Measurements from ENCODE around the gene PASK. TPM values are rescaled to one million over a fixed set of nuclear protein-coding genes. Genes with fewer than 3 reads are reported as not detected.

The PASK gene
- total and polyA plus RNA-seq, 7 experiments from 2014 or later = 15.0 to 160 (median 78.3) TPM

GRCh38 chr2:241068136-241068941 is 80.9 kb downstream of the PASK start:
- CTCF ChIA-PET = interaction anchor here (0.7 kb wide), 1 partner anchor 625 kb away, joined by 4 read pairs; no protein-coding TSS in a partner anchor
- no peak for ATAC-seq

DNA sequence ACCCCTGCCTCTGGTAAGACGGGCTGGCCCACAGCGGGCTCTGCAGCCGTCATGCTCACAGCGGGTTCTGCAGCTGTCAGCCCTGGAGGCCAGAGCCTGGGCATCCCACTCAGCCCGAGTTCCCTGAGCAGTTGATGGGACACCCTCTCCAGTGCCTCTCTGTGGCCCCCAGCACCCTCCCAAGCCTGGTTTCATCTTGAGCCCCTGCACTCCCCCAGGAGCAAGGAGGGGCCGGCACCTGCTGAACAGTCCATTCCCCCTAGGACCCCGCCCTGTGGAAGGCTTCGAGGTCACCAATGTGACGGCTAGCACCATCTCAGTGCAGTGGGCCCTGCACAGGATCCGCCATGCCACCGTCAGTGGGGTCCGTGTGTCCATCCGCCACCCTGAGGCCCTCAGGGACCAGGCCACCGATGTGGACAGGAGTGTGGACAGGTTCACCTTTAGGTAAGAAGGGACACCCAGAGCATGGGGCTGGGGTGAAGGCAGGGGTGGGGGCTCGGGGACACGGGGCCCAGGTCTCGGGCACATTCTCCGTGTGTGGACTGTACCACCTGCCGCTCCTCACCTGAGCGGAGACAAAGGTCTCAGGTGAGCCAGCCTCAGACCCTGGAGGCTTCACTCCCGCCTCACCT is 81.7 kb downstream of the PASK start:
- Histone ChIP-seq H3K36me3 (ENCODE audit: control insufficient read depth in 2 of 3, insufficient read depth in 3 of 3, low read length in 3 of 3) (no peaks in the 10 kb centered on the region), H3K27ac (ENCODE audit: low read depth, low read length) (no peak overlapping the region), H3K4me3 (ENCODE audit: low read length) (no peak overlapping the region), H3K9me3 (ENCODE audit: control insufficient read depth in 2 of 3, low read length in 3 of 3) (no peaks in the 10 kb centered on the region), H3K27me3 (ENCODE audit: control insufficient read depth in 2 of 2, insufficient read depth in 2 of 2, low read length in 2 of 2) (no peaks in the 10 kb centered on the region), H3K4me1 (ENCODE audit: control insufficient read depth in 2 of 2, insufficient read depth in 2 of 2, low read length in 2 of 2) (peaks cover 0 to 8% of the 10 kb centered on the region in 2 donors)
- H3K27ac Mint-ChIP-seq = no peak overlapping the region
- no peaks in the 10 kb centered on the region for H3K9me3 Mint-ChIP-seq
- ChIA-PET POLR2A (interaction anchor here (0.6 to 1.0 kb wide), 2 partner anchors 24 to 42 kb away, joined by 3 read pairs; no protein-coding TSS in a partner anchor), CTCF (interaction anchor here (0.7 kb wide), 1 partner anchor 625 kb away, joined by 4 read pairs; no protein-coding TSS in a partner anchor)
- no peaks in the 10 kb centered on the region for H3K27me3 Mint-ChIP-seq
- intact Hi-C loops (cut with micrococcal nuclease) = no loop called here
- ATAC-seq = no peak
- H3K36me3 Mint-ChIP-seq = no peaks in the 10 kb centered on the region
- H3K4me3 Mint-ChIP-seq = no peak overlapping the region
- H3K4me1 Mint-ChIP-seq = peaks cover 0 to 10% (median 0%) of the 10 kb centered on the region in 7 donors
- DNase-seq = no peak

More at GRCh38 chr2:241068136-241068941, 80.9 kb downstream of the PASK start:
- no peak overlapping the region for H3K27ac Mint-ChIP-seq
- DNase-seq = no peak
- peaks cover 0 to 2% (median 0%) of the 10 kb centered on the region in 3 experiments for H3K36me3 ChIP-seq (ENCODE audit: control insufficient read depth in 2 of 3, insufficient read depth in 3 of 3, low read length in 3 of 3)
- H3K4me3 Mint-ChIP-seq = no peak overlapping the region
- H3K27me3 ChIP-seq (ENCODE audit: control insufficient read depth in 2 of 2, insufficient read depth in 2 of 2, low read length in 2 of 2) = no peaks in the 10 kb centered on the region
- intact Hi-C loops (cut with micrococcal nuclease) = no loop called here
- H3K4me1 ChIP-seq (ENCODE audit: control insufficient read depth in 2 of 2, insufficient read depth in 2 of 2, low read length in 2 of 2) = peaks cover 0 to 5% of the 10 kb centered on the region in 2 donors
- H3K27me3 Mint-ChIP-seq = no peaks in the 10 kb centered on the region
- no peaks in the 10 kb centered on the region for H3K9me3 Mint-ChIP-seq
- POLR2A ChIA-PET = interaction anchor here (0.5 to 1.0 kb wide), 3 partner anchors 25 to 41 kb away, joined by 3 read pairs; no protein-coding TSS in a partner anchor
- H3K4me3 ChIP-seq (ENCODE audit: low read length) = no peak overlapping the region
- H3K27ac ChIP-seq (ENCODE audit: low read depth, low read length) = no peak overlapping the region
- H3K36me3 Mint-ChIP-seq = no peaks in the 10 kb centered on the region
- no peaks in the 10 kb centered on the region for H3K9me3 ChIP-seq (ENCODE audit: control insufficient read depth in 2 of 3, low read length in 3 of 3)
- peaks cover 0 to 5% (median 0%) of the 10 kb centered on the region in 7 donors for H3K4me1 Mint-ChIP-seq

- intact Hi-C loops (cut with micrococcal nuclease) = no loop called here
- POLR2A ChIA-PET = no interaction called here
- no peak overlapping the region for H3K4me3 ChIP-seq (ENCODE audit: low read length)
- Mint-ChIP-seq H3K27ac (no peak overlapping the region), H3K4me3 (no peak overlapping the region), H3K9me3 (no peaks in the 10 kb centered on the region), H3K4me1 (peaks cover 0 to 9% (median 0%) of the 10 kb centered on the region in 7 donors), H3K36me3 (no peaks in the 10 kb centered on the region), H3K27me3 (no peaks in the 10 kb centered on the region)
- H3K36me3 ChIP-seq (ENCODE audit: control insufficient read depth in 2 of 3, insufficient read depth in 3 of 3, low read length in 3 of 3) = no peaks in the 10 kb centered on the region
- no peak for DNase-seq
- H3K27ac ChIP-seq (ENCODE audit: low read depth, low read length) = no peak overlapping the region
- H3K4me1 ChIP-seq (ENCODE audit: control insufficient read depth in 2 of 2, insufficient read depth in 2 of 2, low read length in 2 of 2) = peaks cover 0 to 8% of the 10 kb centered on the region in 2 donors
- H3K27me3 ChIP-seq (ENCODE audit: control insufficient read depth in 2 of 2, insufficient read depth in 2 of 2, low read length in 2 of 2) = no peaks in the 10 kb centered on the region
- H3K9me3 ChIP-seq (ENCODE audit: control insufficient read depth in 2 of 3, low read length in 3 of 3) = no peaks in the 10 kb centered on the region
- ATAC-seq = no peak
- CTCF ChIA-PET = interaction anchor here (0.6 kb wide), 1 partner anchor 237 kb away, joined by 3 read pairs; no protein-coding TSS in a partner anchor
These were observed 82.4 kb downstream of the PASK start for GRCh38 chr2:241066893-241067341.

DNA sequence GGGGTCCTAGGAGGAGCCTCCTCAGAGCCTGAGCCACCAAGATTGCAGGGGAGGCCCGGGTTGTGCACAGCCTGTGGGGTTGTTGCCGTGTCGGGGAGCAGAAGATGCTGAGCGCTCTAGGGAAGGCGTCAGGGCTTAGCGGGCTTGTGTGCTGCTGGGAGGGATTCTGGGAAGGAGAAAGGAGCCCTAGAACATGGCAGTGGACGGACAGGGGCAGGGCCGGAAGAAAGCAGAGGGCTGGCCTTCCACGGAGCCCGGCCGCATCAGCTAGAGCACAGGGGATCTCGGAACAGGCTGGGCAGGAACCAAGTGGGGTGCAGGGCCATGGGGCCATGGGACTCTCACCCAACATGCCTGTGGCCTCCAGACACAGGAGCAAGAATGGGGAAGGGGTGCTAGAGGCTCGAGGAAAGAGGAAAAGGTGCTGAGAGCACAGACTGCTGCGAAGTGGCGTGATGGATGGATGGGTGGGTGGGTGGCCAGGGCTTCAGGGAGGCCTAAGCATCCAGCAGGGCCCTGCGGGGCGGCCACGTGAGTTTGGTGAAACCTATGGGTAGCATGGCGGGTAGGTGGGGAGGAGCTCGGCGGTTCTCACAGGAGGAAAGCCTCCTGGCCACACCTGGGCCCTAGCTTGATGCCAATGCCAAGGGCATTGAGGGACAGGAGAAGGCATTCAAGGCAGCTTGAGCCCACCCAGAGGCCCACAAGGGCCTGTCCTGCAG is 82.9 kb downstream of the PASK start:
- CTCF ChIA-PET = interaction anchor here (0.6 kb wide), 1 partner anchor 238 kb away, joined by 3 read pairs; no protein-coding TSS in a partner anchor
- H3K4me3 ChIP-seq (ENCODE audit: low read length) = no peak overlapping the region
- no peak overlapping the region for H3K4me3 Mint-ChIP-seq
- no peaks in the 10 kb centered on the region for H3K27me3 ChIP-seq (ENCODE audit: control insufficient read depth in 2 of 2, insufficient read depth in 2 of 2, low read length in 2 of 2)
- peaks cover 0 to 8% of the 10 kb centered on the region in 2 donors for H3K4me1 ChIP-seq (ENCODE audit: control insufficient read depth in 2 of 2, insufficient read depth in 2 of 2, low read length in 2 of 2)
- DNase-seq (no peak), ATAC-seq (no peak)
- H3K36me3 ChIP-seq (ENCODE audit: control insufficient read depth in 2 of 3, insufficient read depth in 3 of 3, low read length in 3 of 3) = no peaks in the 10 kb centered on the region
- H3K4me1 Mint-ChIP-seq = peaks cover 0 to 9% (median 0%) of the 10 kb centered on the region in 7 donors
- peak overlapping the region in 1 of 9 donors; percentile 9 for H3K27ac Mint-ChIP-seq
- no peaks in the 10 kb centered on the region for H3K9me3 Mint-ChIP-seq
- POLR2A ChIA-PET = no interaction called here
- no peaks in the 10 kb centered on the region for H3K9me3 ChIP-seq (ENCODE audit: control insufficient read depth in 2 of 3, low read length in 3 of 3)
- H3K27ac ChIP-seq (ENCODE audit: low read depth, low read length) = no peak overlapping the region
- intact Hi-C loops (cut with micrococcal nuclease) = no loop called here
- H3K36me3 Mint-ChIP-seq = no peaks in the 10 kb centered on the region
- H3K27me3 Mint-ChIP-seq = no peaks in the 10 kb centered on the region

DNA sequence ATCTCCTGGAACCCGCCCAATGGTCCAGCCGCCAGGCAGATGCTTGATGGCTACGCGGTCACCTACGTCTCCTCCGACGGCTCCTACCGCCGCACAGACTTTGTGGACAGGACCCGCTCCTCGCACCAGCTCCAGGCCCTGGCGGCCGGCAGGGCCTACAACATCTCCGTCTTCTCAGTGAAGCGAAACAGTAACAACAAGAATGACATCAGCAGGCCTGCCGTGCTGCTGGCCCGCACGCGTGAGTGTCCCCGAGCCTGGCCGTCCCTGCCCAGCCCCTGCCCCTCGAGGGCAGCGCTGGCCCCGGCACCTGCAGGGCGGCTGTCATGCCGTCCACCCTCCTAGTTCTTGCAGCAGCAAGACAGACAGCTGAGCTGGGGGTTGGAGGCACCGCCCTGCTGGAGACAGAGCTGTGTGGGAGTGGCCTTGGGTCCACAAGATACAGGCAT is 83.9 kb downstream of the PASK start:
- ATAC-seq = no peak
- H3K27me3 Mint-ChIP-seq = no peaks in the 10 kb centered on the region
- no peak overlapping the region for H3K27ac Mint-ChIP-seq
- intact Hi-C loops (cut with micrococcal nuclease) = no loop called here
- Histone ChIP-seq H3K4me3 (ENCODE audit: low read length) (no peak overlapping the region), H3K9me3 (ENCODE audit: control insufficient read depth in 2 of 3, low read length in 3 of 3) (no peaks in the 10 kb centered on the region), H3K36me3 (ENCODE audit: control insufficient read depth in 2 of 3, insufficient read depth in 3 of 3, low read length in 3 of 3) (no peaks in the 10 kb centered on the region), H3K27me3 (ENCODE audit: control insufficient read depth in 2 of 2, insufficient read depth in 2 of 2, low read length in 2 of 2) (no peaks in the 10 kb centered on the region), H3K4me1 (ENCODE audit: control insufficient read depth in 2 of 2, insufficient read depth in 2 of 2, low read length in 2 of 2) (peaks cover 0 to 8% of the 10 kb centered on the region in 2 donors), H3K27ac (ENCODE audit: low read depth, low read length) (no peak overlapping the region)
- H3K4me3 Mint-ChIP-seq = no peak overlapping the region
- ChIA-PET CTCF (no interaction called here), POLR2A (no interaction called here)
- peaks cover 0 to 9% (median 0%) of the 10 kb centered on the region in 7 donors for H3K4me1 Mint-ChIP-seq
- no peaks in the 10 kb centered on the region for H3K9me3 Mint-ChIP-seq
- H3K36me3 Mint-ChIP-seq = no peaks in the 10 kb centered on the region
- no peak for DNase-seq

DNA sequence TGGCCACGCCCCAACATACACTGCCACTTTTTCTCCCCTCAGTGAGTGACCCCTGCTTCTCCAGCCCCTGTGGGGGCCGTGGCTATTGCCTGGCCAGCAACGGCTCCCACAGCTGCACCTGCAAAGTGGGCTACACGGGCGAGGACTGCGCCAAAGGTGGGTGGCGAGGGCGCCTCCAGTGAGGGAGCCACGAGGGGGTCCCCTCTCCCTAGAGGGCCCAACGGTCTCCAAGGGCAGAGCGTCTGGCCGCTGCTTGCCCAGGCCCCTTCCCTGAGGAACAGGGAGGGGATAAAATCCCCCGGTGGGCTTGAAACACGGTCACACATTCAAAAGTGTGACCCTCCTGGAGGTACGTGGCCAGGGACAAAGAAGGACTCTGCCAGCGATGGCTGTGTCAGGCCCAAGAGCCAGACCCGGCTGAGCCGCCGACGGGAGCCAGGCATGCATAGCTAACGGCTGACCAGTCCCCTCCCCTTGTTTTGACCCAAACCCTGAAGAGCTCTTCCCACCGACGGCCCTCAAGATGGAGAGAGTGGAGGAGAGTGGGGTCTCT is 84.4 kb downstream of the PASK start:
- no peaks in the 10 kb centered on the region for H3K9me3 Mint-ChIP-seq
- Histone ChIP-seq H3K27ac (ENCODE audit: low read depth, low read length) (no peak overlapping the region), H3K27me3 (ENCODE audit: control insufficient read depth in 2 of 2, insufficient read depth in 2 of 2, low read length in 2 of 2) (no peaks in the 10 kb centered on the region), H3K4me3 (ENCODE audit: low read length) (no peak overlapping the region), H3K36me3 (ENCODE audit: control insufficient read depth in 2 of 3, insufficient read depth in 3 of 3, low read length in 3 of 3) (no peaks in the 10 kb centered on the region), H3K9me3 (ENCODE audit: control insufficient read depth in 2 of 3, low read length in 3 of 3) (no peaks in the 10 kb centered on the region), H3K4me1 (ENCODE audit: control insufficient read depth in 2 of 2, insufficient read depth in 2 of 2, low read length in 2 of 2) (peaks cover 0 to 8% of the 10 kb centered on the region in 2 donors)
- H3K27me3 Mint-ChIP-seq = no peaks in the 10 kb centered on the region
- CTCF ChIA-PET = no interaction called here
- H3K36me3 Mint-ChIP-seq = no peaks in the 10 kb centered on the region
- no peak overlapping the region for H3K4me3 Mint-ChIP-seq
- ATAC-seq = no peak
- peak overlapping the region in 1 of 9 donors; percentile 19 for H3K27ac Mint-ChIP-seq
- H3K4me1 Mint-ChIP-seq = peaks cover 0 to 9% (median 0%) of the 10 kb centered on the region in 7 donors
- intact Hi-C loops (cut with micrococcal nuclease) = loop anchor here in 1 of 2 donors (5.0 kb wide), 1 partner anchor 83 kb away; no protein-coding TSS in a partner anchor
- POLR2A ChIA-PET = no interaction called here
- no peak for DNase-seq
